HFFc6 (cell line): Measurements from ENCODE around the gene PLVAP. TPM values are rescaled to one million over a fixed set of nuclear protein-coding genes. Genes with fewer than 3 reads are reported as not detected.
A peak's percentile ranks its signal among the peaks of the same experiment; 100 is the strongest.

Experiments used
- DNase-seq: peaks from one replicate; pipeline ENCODE4 v3.0.0-alpha.2; 2018
- H3K27ac Mint-ChIP-seq: 2 replicates; pipeline ENCODE4 v1.8.0; 2020; ENCODE audit warnings: mild to moderate bottlenecking, mixed read lengths
- H3K27me3 Mint-ChIP-seq: 2 replicates; pipeline ENCODE4 v1.8.0; 2021; ENCODE audit warnings: mild to moderate bottlenecking, moderate library complexity, mixed read lengths; ENCODE audit not compliant: insufficient read depth
- H3K36me3 Mint-ChIP-seq: 2 replicates; pipeline ENCODE4 v1.8.0; 2021; ENCODE audit warnings: low read depth, mixed read lengths
- H3K4me1 Mint-ChIP-seq: 2 replicates; pipeline ENCODE4 v1.8.0; 2020; ENCODE audit warnings: low read depth, mixed read lengths
- H3K4me3 Mint-ChIP-seq: 2 replicates; pipeline ENCODE4 v1.8.0; 2020; ENCODE audit warnings: mild to moderate bottlenecking, moderate library complexity, mixed read lengths
- H3K9me3 Mint-ChIP-seq: 2 replicates; pipeline ENCODE4 v1.8.0; 2020; ENCODE audit warnings: mild to moderate bottlenecking, mixed read lengths
- CTCF ChIP-seq: fragments of 200-600 bp; sonication (generic); IDR thresholded peaks from 2 replicates; pipeline ENCODE4 v1.5.0; 2021; ENCODE audit warnings: antibody characterized with exemption, mild to moderate bottlenecking
- total RNA-seq, 6 experiments: library from RNA; stranded (reverse); fragmentation: NEBNext Ultra II Directional; extraction: Animal tissue kit (Norgen Biotek cat#: 25700); gene quantifications; 2 replicates in 1 of 6; 3 replicates in 5 of 6; pipeline ENCODE4 v1.2.3, GENCODE V29; 2021

Gene PLVAP
- total RNA-seq, 6 experiments from 2014 or later = not detected

GRCh38 chr19:17389957-17390664 is 13.0 kb upstream of the PLVAP start:
- Mint-ChIP-seq H3K27me3 (peaks cover 11% of the 10 kb centered on the region), H3K9me3 (peaks cover 14% of the 10 kb centered on the region), H3K4me3 (peak overlapping the region; percentile 88; the same call in 1 of the 2 replicates), H3K27ac (no peak overlapping the region), H3K36me3 (no peaks in the 10 kb centered on the region), H3K4me1 (peaks cover 7% of the 10 kb centered on the region)
- peak; percentile 41 for TF ChIP-seq CTCF
- no peak for DNase-seq

- Mint-ChIP-seq H3K4me1 (peaks cover 7% of the 10 kb centered on the region), H3K9me3 (peaks cover 14% of the 10 kb centered on the region), H3K27ac (no peak overlapping the region), H3K4me3 (no peak overlapping the region), H3K27me3 (peaks cover 10% of the 10 kb centered on the region), H3K36me3 (no peaks in the 10 kb centered on the region)
- no peak for TF ChIP-seq CTCF
- no peak for DNase-seq
Measured at GRCh38 chr19:17389288-17389687, 12.1 kb upstream of the PLVAP start.

GRCh38 chr19:17385878-17386611 is 8.9 kb upstream of the PLVAP start:
- Mint-ChIP-seq H3K27me3 (peaks cover 8% of the 10 kb centered on the region), H3K36me3 (no peaks in the 10 kb centered on the region), H3K4me3 (no peak overlapping the region), H3K27ac (no peak overlapping the region), H3K9me3 (peaks cover 14% of the 10 kb centered on the region), H3K4me1 (peaks cover 4% of the 10 kb centered on the region; the same call in 1 of the 2 replicates)
- peak; percentile 95 for TF ChIP-seq CTCF
- DNase-seq = no peak

GRCh38 chr19:17380426-17381138 is 3.4 kb upstream of the PLVAP start:
- no peak overlapping the region for H3K27ac Mint-ChIP-seq

More at GRCh38 chr19:17380426-17381138, 3.4 kb upstream of the PLVAP start:
- TF ChIP-seq CTCF = no peak
- peaks cover 16% of the 10 kb centered on the region for H3K27me3 Mint-ChIP-seq
- H3K9me3 Mint-ChIP-seq = no peaks in the 10 kb centered on the region
- peaks cover 4% of the 10 kb centered on the region; the same call in 1 of the 2 replicates for H3K4me1 Mint-ChIP-seq
- H3K36me3 Mint-ChIP-seq = peaks cover 7% of the 10 kb centered on the region; the same call in 1 of the 2 replicates
- H3K4me3 Mint-ChIP-seq = no peak overlapping the region
- no peak for DNase-seq
